GM19452 (cell line): ENCODE data around the gene SFXN4.
"Not testable (repeated sequence)": the region's sequence is repeated elsewhere in the genome, so short reads cannot be mapped to it uniquely, and the experiment has no call there.

ENCODE experiments used
- ATAC-seq: cut with Tn5 transposase; IDR thresholded peaks from one replicate; pipeline ENCODE4 v1.9.1; 2021; ENCODE audit not compliant: unreplicated experiment

The SFXN4 gene

DNA sequence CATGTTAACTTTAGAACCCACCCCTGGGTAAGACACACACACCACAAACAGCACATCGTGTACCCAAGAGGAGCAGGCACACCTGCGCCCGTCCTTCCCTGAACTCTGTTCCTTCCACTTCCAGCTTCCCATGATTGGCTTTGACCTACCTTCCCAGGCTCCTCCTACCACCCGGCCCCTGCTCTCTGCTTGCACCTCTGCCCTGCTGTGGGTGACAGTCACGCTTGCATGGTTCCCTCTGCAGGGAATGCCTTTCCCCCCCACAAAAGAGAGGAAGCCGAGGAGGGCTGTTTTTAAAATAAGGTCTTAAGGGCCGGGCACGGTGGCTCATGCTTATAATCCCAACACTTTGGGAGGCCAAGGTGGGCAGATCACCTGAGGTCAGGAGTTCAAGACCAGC lies 16.4 kb downstream of the SFXN4 start:
- no peak for ATAC-seq

- ATAC-seq: no peak
Measured at GRCh38 chr10:119143657-119144056, 21.9 kb downstream of the SFXN4 start.

- no peak for ATAC-seq
Measured at GRCh38 chr10:119140603-119141245, 24.8 kb downstream of the SFXN4 start.

GRCh38 chr10:119139464-119140067 lies 25.9 kb downstream of the SFXN4 start:
- ATAC-seq: no peak

- no peak for ATAC-seq
Measured at GRCh38 chr10:119138346-119139306, 26.9 kb downstream of the SFXN4 start.

- not testable (repeated sequence) for ATAC-seq
Measured at GRCh38 chr10:119137878-119138277, 27.6 kb downstream of the SFXN4 start.

GRCh38 chr10:119136084-119136483 lies 29.4 kb downstream of the SFXN4 start:
- no peak for ATAC-seq

DNA sequence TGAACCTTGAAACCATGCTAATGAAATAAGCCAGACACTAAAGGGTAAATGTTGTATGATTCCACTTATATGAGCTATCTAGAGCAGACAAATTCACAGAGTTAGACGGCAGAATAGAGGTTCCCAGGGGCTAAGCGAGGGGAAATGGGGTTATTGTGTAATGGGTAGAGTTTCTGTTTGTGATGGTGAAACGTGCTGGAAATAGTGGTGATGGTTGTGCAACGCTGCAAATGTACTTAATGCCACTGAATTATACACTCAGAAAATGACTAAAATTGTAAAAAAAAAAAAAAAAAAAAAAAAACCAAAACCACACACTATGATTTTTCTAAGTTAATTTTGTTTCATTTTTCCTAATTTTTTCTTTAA lies 30.0 kb downstream of the SFXN4 start:
- ATAC-seq: no peak

DNA sequence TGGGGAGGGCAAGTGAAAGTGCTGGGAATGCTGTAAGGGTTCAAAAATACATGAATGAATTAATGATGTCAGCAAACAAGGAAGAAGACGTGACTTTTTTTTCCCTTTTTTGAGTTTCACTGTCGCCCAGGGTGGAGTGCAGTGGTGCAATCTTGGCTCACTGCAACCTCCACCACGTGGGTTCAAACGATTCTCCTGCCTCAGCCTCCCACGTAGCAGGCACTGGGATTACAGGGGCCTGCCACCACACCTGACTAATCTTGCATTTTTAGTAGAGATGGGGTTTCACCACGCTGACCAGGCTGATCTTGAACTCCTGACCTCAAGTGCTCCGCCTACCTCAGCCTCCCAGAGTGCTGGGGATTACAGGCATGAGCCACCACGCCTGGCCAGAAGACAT lies 31.6 kb downstream of the SFXN4 start:
- no peak for ATAC-seq

DNA sequence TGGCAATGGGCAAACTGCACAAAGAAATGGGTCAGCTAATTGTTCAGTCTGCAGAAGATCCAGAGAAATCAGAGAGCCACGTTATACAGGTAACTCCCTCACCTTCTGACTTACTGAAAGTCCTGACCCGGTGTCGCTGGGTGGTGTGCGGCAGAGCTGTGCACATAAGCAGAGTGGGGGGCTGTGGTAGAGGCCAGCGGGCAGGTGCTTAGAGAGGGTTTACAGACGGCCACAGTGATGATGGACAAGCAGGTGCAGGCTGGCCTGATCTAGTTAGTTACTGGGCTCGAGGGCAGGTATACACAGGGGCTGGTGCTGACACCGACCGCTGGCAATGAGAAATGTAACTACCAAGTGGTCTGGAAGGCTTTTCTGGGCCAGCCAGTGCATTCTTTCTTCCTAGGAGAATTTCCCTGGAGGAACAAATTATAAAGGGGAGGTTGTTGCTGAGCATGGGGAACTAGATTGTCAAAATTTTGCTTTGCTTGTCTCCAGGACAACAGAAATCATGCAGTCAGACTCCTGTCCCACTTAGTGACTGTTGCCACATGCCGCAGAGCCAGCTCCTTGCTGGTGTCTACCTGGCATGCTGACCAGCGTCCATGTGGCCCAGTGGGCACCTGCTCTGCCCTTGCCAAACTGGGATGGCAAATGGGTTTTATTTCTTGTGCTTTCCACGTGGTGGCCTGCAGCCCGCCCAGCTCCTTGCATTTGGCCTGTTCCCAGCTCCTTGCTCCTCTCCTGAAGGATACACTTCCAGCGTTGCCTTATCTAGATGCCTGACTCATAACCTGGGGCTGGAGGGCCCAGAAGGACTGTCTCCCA lies 32.8 kb downstream of the SFXN4 start:
- no peak for ATAC-seq

DNA sequence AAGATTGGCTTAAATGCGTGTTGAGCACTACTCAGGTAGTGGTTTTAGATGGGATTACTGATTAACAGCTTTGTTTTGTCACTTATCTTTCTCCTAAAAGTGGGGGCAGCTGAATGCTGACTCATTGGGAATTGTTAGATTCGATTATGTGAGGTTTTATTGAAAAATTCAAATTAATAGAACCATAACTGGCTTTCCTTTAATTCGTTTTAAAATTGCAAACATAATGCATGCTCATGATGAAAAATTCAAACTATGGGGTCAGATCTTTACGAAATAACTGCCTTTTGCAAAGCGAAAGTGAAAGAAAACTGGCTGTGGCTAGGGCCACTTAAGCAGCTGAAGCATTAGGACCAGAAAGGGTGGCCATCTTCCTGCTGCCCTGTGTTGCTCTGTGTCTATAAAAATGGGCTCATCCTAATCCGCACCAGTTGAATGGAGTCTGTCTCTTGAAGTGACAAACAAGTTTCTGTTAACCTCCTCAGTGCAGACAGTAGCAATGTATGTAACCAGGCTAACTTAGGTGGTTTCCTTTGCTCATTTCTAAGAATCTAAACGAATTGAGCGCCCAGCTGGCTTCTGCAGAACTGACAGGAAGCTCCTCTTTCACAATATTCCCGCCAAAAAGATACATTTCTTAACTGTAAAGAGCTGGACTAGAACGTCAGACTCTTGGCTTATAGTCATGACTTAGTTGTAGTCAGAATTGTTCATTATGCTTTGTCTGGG lies 33.8 kb downstream of the SFXN4 start:
- ATAC-seq: peak; percentile 80

DNA sequence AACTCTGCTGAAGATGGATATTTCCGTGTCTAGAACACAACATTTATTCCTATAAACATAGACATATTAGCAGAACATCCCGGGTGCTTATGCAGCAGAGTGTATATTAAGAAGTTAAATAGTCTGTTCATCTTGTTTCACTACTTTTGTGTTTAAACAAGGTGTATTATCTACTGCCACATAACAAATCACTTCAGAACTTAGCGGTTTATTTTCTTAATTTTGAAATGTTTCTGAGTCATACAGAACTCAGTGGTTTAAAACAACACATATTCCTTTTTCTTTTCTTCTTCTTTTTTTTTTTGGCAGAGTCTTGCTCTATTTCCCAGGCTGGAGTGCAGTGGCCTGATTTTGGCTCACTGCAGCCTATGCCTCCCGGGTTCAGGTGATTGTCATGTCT lies 35.8 kb downstream of the SFXN4 start:
- no peak for ATAC-seq

DNA sequence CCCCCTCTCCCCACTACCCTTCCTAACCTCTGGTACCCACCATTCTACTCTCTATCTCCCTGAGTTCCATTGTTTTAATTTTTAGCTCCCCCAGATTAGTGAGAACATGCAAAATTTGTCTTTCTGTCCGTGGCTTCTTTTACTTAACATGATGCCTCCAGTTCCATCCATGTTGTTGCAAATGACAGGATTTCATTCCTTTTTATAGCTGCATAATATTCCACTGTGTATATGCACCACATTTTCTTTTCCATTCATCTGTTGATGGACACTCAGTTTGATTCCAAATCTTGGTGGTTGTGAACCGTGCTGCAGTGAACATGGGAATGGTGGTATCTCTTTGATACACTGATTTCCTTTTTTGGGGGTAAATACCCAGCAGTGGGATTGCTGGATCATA lies 39.6 kb downstream of the SFXN4 start:
- no peak for ATAC-seq

GRCh38 chr10:119120875-119121274 lies 44.6 kb downstream of the SFXN4 start:
- ATAC-seq: no peak

DNA sequence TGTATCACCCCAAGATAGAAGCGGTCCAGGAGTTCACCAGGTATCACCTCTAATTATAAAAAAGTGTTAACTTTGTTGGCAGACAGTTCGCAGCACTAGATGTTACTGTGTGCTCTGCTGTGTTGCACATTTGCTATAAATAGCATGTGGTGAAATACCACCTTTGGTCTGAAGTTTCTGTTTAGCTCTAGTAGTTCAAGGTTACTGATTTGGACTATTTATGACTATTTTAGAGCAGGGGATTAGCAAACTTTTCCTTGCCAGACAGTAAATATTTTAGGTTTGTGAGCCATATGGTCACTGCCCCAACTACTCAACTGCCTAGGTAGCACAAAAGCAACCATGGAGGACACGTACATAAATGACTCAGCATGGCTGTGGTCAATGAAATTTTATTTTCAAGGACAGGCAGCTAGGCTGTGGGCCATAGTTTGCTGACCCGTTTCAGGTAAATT lies 45.1 kb downstream of the SFXN4 start:
- ATAC-seq: peak; percentile 90

DNA sequence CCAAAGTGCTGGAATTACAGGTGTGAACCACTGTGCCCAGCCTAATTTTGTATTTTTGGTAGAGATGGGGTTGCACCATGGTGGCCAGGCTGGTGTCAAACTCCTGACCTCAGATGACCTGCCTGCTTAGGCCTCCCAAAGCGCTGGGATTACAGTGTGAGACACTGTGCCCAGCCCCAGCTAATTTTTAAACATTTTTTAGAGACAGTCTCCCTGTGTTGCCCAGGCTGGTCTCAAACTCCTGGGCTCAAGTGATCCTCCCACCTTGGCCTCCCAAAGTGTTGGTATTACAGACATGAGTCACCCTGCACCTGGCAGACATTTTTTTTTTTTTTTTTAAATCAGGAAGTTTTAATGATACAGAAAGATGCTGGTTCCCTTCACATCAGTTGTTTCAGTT lies 46.1 kb downstream of the SFXN4 start:
- ATAC-seq: no peak

GRCh38 chr10:119118231-119118630 lies 47.3 kb downstream of the SFXN4 start:
- no peak for ATAC-seq

DNA sequence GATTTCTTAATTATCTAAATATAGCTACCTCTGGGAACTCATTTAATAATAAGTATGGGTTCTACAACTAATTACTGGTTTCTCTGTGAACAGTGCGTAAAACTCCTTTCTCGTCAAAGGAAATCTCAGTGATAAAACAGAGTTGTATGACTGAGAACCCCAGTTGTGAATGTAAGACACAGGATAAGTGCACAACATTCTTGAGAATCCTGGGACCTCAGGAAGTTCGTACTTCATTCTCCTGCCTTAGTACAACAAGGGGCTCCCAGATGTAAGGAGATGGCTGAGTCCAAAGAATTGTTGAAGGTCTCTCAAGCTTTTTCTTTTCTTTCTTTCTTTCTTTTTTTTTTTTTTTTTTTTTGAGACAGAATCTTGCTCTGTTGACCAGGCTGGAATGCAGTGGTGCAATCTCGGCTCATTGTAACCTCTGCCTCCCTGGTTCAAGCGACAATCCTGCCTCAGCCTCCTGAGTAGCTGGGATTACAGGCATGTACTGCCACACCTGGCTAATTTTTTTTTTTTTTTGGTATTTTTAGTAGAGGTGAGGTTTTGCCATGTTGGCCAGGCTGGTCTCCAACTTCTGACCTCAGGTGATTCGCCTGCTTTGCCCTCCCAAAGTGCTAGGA lies 49.1 kb downstream of the SFXN4 start:
- no peak for ATAC-seq

DNA sequence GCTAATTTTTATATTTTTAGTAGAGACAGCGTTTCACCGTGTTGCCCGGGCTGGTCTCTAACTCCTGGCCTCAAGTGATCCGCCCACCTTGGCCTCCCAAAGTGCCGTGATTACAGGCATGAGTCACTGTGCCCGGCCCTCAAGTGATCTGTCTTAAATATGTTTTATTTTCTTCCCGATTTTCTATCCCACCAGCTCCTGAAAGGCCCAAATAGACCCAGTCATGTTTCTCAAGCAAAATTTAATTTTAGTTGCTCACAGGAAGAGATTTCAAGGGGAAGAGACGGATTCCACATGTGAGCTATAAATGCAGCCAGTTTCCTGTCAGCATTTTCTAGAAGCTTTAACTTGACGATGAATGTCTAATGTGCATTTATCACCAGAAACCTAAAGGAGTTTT lies 49.6 kb downstream of the SFXN4 start:
- ATAC-seq: no peak
